GM18907 (cell line): ENCODE data around the gene CSTPP1.

ENCODE experiments used
- ATAC-seq: cut with Tn5 transposase; IDR thresholded peaks from one replicate; pipeline ENCODE4 v1.9.1; 2021; ENCODE audit warnings: mild to moderate bottlenecking, moderate library complexity; ENCODE audit not compliant: unreplicated experiment

Gene CSTPP1

GRCh38 chr11:47154616-47155570 is 218.3 kb downstream of the CSTPP1 start:
- no peak for ATAC-seq

- no peak for ATAC-seq
These were observed 219.3 kb downstream of the CSTPP1 start for GRCh38 chr11:47155879-47156278.

GRCh38 chr11:47156333-47156732 is 219.8 kb downstream of the CSTPP1 start:
- ATAC-seq = no peak

- ATAC-seq = no peak
These were observed 220.4 kb downstream of the CSTPP1 start for GRCh38 chr11:47156951-47157350.

- ATAC-seq = no peak
These were observed 221.2 kb downstream of the CSTPP1 start for GRCh38 chr11:47157805-47158204.

- no peak for ATAC-seq
These were observed 221.7 kb downstream of the CSTPP1 start for GRCh38 chr11:47158242-47158641.

GRCh38 chr11:47160753-47161133 is 224.2 kb downstream of the CSTPP1 start:
- peak; percentile 10 for ATAC-seq

GRCh38 chr11:47161134-47161854 is 224.7 kb downstream of the CSTPP1 start:
- ATAC-seq = peak; percentile 58

- ATAC-seq = no peak
These were observed 225.3 kb downstream of the CSTPP1 start for GRCh38 chr11:47161890-47162289.

GRCh38 chr11:47162426-47162825 is 225.9 kb downstream of the CSTPP1 start:
- ATAC-seq = no peak

GRCh38 chr11:47163193-47163592 is 226.6 kb downstream of the CSTPP1 start:
- ATAC-seq = no peak

GRCh38 chr11:47163898-47164297 is 227.3 kb downstream of the CSTPP1 start:
- no peak for ATAC-seq

- ATAC-seq = no peak
These were observed 227.8 kb downstream of the CSTPP1 start for GRCh38 chr11:47164321-47164720.

- no peak for ATAC-seq
These were observed 228.8 kb downstream of the CSTPP1 start for GRCh38 chr11:47165253-47165840.

- no peak for ATAC-seq
These were observed 229.8 kb downstream of the CSTPP1 start for GRCh38 chr11:47166368-47166767.

GRCh38 chr11:47171061-47171838 is 234.7 kb downstream of the CSTPP1 start:
- ATAC-seq = no peak

- no peak for ATAC-seq
These were observed 235.3 kb downstream of the CSTPP1 start for GRCh38 chr11:47171856-47172255.

- no peak for ATAC-seq
These were observed 236.3 kb downstream of the CSTPP1 start for GRCh38 chr11:47172740-47173336.

GRCh38 chr11:47175746-47176327 is 239.3 kb downstream of the CSTPP1 start:
- ATAC-seq = no peak
